GM10266 (cell line): Measurements from ENCODE around the gene PCNX4.

Experiments used
- DNase-seq: peaks from one replicate; pipeline ENCODE4 v3.0.0; 2012; ENCODE audit errors: extremely low spot score
- TF ChIP-seq, protein P1 (sequence below): IDR thresholded peaks from 2 replicates; pipeline ENCODE4 v1.5.1; 2012; ENCODE audit warnings: mild to moderate bottlenecking, low read depth; ENCODE audit not compliant: control insufficient read depth, insufficient read depth; ENCODE audit errors: missing control alignments

Gene PCNX4

DNA sequence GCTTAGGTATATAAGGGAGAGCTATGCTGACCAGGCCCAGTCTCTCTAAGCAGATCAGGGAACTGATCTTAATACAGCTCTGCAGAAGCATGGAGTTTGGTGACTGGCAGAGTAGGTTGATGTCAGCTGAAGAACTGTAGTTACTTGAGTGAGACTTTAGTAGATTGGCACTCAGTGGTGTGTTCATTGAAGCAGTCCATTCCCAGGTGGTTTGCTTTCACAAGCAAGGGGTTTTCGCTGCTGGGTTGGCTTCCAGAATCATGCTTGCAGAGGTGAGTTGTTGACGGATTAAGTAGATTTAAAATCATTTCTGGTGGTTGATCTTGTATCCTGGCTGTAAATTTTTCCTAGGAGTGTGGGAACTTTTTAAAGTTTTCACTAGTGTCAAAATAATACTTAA is 80.0 kb downstream of the PCNX4 start:
- no peak for DNase-seq
- TF ChIP-seq, protein P1, sequence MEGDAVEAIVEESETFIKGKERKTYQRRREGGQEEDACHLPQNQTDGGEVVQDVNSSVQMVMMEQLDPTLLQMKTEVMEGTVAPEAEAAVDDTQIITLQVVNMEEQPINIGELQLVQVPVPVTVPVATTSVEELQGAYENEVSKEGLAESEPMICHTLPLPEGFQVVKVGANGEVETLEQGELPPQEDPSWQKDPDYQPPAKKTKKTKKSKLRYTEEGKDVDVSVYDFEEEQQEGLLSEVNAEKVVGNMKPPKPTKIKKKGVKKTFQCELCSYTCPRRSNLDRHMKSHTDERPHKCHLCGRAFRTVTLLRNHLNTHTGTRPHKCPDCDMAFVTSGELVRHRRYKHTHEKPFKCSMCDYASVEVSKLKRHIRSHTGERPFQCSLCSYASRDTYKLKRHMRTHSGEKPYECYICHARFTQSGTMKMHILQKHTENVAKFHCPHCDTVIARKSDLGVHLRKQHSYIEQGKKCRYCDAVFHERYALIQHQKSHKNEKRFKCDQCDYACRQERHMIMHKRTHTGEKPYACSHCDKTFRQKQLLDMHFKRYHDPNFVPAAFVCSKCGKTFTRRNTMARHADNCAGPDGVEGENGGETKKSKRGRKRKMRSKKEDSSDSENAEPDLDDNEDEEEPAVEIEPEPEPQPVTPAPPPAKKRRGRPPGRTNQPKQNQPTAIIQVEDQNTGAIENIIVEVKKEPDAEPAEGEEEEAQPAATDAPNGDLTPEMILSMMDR: no peak

- TF ChIP-seq, protein P1: no peak
- no peak for DNase-seq
Observed at GRCh38 chr14:60174352-60175254, 82.9 kb downstream of the PCNX4 start.

DNA sequence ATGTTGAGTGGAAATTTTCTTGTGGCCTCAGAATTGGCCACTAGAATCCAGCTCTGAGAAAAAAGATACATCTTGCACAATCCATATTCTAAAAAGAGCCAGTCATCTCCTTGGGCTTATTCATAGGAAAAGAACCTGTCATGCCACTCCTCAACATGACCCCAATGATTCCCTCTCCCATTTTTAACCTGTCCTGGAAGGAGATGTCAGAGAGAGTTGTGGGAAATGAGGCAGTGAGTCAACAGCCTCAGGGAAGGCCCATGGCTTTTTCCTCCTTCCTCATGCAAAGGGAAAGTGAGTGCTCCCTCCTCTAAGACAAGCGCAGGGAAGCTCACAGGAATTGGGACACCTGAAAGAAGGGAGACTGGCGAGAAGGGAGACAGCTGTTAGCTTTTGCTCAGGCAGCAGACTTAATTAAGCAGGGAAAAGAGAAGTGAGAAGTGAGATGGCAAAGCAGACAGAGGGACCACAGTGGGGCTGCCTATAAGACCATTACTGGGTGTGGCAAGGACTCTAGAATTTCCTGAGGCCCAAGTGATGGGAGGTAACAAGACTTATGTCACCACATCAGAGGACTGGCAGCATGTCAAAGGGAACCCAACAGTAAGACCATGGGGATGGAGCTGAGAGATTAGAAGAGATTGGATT is 83.7 kb downstream of the PCNX4 start:
- DNase-seq: no peak
- TF ChIP-seq, protein P1: no peak

DNA sequence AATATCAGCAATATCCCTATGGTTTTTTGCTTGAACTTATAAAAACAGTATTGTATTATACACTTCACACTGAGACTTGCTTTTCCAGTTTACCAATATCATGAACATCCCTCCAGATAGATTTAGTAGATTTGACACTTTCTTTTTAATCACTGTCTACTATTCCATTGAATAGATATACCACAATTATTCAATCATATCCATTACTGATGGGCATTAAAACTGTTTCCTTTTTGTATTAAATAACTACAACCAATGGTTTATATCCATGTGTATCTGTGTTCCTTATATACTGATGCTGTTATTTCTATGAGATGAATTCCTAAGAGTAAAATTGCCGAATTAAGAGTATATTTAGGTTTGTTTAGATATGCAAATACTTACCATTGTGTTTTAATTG is 86.4 kb downstream of the PCNX4 start:
- TF ChIP-seq, protein P1: no peak
- DNase-seq: no peak

- no peak for DNase-seq
- TF ChIP-seq, protein P1: no peak
Observed at GRCh38 chr14:60178820-60179219, 87.1 kb downstream of the PCNX4 start.

DNA sequence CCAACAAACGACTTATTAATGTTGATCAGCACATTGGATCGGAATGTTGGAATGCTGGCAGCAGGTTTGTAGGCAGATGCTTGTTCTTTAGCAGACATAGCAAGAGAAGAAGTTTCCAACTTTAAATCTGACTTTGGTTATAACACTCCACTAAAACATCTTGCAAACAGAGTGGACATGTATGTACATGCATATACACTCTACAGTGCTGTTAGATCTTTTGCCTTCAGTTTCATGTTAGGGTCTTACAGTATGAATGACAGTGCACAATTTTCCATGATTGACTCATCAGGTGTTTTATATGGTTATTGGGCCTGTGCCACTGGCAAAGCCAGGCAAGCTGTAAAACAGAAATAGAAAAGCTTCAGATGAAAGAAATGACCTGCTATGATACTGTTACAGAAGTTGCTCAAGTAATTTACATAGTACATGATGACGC is 87.7 kb downstream of the PCNX4 start:
- TF ChIP-seq, protein P1: no peak
- DNase-seq: no peak

GRCh38 chr14:60183138-60183537 is 91.4 kb downstream of the PCNX4 start:
- no peak for DNase-seq
- TF ChIP-seq, protein P1: no peak
